Ectodermal cell (in vitro differentiated cells): ENCODE measurements around the gene CEP83.

Experiments used
- H3K27ac ChIP-seq: 2 replicates; pipeline ENCODE4 v1.7.0; 2013; ENCODE audit warnings: mild to moderate bottlenecking, low read depth, low read length; ENCODE audit not compliant: insufficient read depth, poor library complexity, severe bottlenecking
- H3K27me3 ChIP-seq: 2 replicates; pipeline ENCODE4 v1.7.0; 2013; ENCODE audit warnings: mild to moderate bottlenecking, low read length; ENCODE audit not compliant: insufficient read depth, control insufficient read depth, poor library complexity, severe bottlenecking
- H3K36me3 ChIP-seq: one replicate; pipeline ENCODE4 v1.7.0; 2013; ENCODE audit warnings: low read length; ENCODE audit not compliant: control insufficient read depth, insufficient read depth
- H3K4me1 ChIP-seq: one replicate; pipeline ENCODE4 v1.7.0; 2013; ENCODE audit warnings: low read length; ENCODE audit not compliant: control insufficient read depth, insufficient read depth
- H3K4me3 ChIP-seq: 2 replicates; pipeline ENCODE4 v1.7.0; 2013; ENCODE audit warnings: low read depth, low read length, control low read depth; ENCODE audit not compliant: insufficient read depth
- H3K9me3 ChIP-seq: 2 replicates; pipeline ENCODE4 v1.7.0; 2013; ENCODE audit warnings: mild to moderate bottlenecking, low read length, moderate library complexity; ENCODE audit not compliant: control insufficient read depth
- WGBS, 2 experiments: methylation state at CpG; one replicate each; pipeline ENCODE4 v1.1.7; 2013; ENCODE audit warnings: missing lambda C conversion rate in 2 of 2; 5-methylcytosine and 5-hydroxymethylcytosine counted together

The CEP83 gene

DNA sequence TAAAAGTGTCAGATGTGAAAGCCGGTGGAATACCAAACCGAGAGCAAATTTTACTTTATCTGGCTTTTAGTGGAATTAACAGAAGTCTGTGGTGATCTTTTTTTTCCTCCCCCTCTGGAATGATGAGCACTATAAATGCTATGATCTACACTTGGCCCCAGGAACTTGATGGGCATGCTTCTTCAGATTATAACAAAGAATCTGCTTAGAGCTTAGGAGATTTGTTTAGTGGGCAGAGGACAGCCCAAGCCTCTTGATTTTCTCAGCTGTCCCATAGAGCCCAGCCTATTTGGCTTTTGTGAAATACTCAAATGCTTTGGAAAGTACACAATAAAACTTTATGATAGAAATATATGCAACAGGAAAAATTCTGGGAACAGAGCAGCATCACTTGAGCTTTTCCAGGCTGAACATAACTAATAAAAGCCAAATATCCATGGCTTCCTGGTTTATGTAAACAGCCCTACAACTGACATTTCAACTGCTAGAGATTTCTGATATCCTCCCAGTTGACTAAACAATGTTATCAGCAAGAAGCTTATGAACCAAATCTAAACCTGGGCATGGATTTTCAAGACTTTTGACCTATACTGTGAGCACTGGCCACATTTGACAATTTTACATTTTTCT is 161.7 kb downstream of the CEP83 start:
- Histone ChIP-seq H3K4me1 (no peaks in the 10 kb centered on the region), H3K9me3 (no peaks in the 10 kb centered on the region), H3K27me3 (no peaks in the 10 kb centered on the region), H3K4me3 (no peak overlapping the region), H3K27ac (no peak overlapping the region), H3K36me3 (no peaks in the 10 kb centered on the region)
- 100% methylated on average over 2 of the region's 2 CpGs for WGBS, 2 experiments

DNA sequence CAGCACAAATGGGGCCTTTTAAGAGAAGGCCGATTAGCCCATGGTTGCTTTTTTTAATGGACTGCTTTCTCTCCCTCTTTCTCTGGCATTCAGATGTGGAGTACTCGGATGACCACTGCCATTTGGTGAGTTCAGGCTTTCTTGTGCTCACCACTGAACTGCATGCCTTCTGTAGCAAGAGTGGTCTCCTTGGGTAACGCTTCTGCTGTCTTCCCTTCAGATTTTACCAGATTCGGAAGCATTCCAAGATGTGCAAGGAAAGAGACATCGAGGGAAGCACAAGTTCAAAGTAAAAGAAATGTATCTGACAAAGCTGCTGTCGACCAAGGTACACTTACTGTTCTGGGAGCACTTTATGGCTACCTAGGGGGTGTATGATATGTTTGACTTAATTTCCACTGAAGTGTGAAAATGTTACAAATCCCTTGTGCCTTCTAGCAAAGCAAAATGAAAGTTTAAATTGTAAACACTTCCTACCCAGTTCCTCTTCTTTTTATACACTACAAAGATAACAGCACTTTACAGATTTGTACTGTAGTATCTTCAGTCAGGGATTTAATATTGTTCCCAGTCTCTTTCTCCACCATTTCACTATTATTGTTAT is 162.5 kb downstream of the CEP83 start:
- Histone ChIP-seq H3K4me1 (no peaks in the 10 kb centered on the region), H3K36me3 (no peaks in the 10 kb centered on the region), H3K27ac (no peak overlapping the region), H3K4me3 (no peak overlapping the region), H3K27me3 (no peaks in the 10 kb centered on the region), H3K9me3 (no peaks in the 10 kb centered on the region)
- 93 to 97% methylated on average over 6 of the region's 6 CpGs for WGBS, 2 experiments

DNA sequence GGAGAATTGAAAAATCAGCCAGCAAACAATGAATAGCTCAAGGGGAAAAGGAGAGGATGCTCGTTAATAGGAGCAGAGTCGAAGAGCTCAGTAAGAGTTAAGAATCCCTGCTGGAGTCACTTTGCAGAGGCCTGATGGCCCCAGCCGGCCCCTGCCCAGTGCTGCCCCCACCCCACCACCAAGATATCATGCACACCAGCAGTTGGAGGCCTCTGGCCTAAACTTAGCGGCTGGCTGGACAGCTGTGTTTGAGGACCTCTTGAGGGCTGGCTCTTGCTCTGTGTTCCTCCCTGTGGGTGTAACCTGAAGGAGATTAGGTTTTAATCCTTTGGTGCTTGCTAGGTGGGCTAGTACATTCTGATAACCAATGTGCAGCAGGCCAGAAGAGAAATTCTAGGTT is 169.3 kb downstream of the CEP83 start:
- Histone ChIP-seq H3K27ac (no peak overlapping the region), H3K36me3 (no peaks in the 10 kb centered on the region), H3K4me3 (no peak overlapping the region), H3K27me3 (no peaks in the 10 kb centered on the region), H3K9me3 (no peaks in the 10 kb centered on the region), H3K4me1 (peaks cover 24% of the 10 kb centered on the region)
- 54 to 58% methylated on average over 4 of the region's 4 CpGs for WGBS, 2 experiments

DNA sequence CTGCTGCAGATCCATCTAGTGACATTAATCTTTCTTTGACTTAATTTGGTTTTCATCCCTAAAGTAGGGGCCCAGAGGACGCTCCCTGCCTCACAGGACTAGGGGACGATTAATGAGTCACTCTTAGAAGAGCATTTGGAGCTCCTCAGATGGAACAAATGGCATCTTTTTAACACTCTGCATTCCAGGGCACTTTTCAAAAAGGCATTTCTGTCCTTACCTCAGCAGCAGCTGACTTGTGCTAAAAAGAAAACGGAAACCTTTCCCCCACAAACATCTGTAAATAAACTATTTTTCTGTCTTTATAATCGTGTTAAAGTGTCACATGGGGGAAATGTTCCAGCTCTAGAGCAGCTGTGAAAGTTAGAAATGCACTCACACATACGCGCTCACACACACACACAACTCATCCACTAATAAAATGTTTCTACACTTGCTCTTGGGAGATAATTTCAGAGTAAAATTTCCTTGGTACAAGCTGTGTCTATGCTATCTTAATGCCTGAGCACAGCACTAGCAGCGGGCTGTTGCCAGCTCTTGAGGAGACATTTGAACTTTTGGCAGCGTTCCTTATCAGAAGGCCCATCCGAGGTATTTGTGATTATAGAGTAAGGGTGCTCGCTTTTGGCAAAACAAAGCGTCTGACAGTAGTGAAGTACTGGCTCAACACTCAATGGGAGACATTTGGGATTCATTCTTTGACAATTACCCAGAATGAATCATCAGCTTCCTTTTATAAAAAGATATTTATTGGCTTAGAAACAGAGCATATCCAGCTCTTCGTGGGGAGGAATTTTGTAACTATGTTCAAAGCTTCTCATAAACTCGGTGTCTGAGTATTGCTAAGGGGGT is 170.0 kb downstream of the CEP83 start:
- no peaks in the 10 kb centered on the region for H3K9me3 ChIP-seq
- H3K27ac ChIP-seq, result no peak overlapping the region
- H3K4me3 ChIP-seq, result no peak overlapping the region
- no peaks in the 10 kb centered on the region for H3K36me3 ChIP-seq
- 80 to 85% methylated on average over 12 to 13 of the region's 13 CpGs for WGBS, 2 experiments
- H3K27me3 ChIP-seq, result no peaks in the 10 kb centered on the region
- H3K4me1 ChIP-seq, result peaks cover 24% of the 10 kb centered on the region

DNA sequence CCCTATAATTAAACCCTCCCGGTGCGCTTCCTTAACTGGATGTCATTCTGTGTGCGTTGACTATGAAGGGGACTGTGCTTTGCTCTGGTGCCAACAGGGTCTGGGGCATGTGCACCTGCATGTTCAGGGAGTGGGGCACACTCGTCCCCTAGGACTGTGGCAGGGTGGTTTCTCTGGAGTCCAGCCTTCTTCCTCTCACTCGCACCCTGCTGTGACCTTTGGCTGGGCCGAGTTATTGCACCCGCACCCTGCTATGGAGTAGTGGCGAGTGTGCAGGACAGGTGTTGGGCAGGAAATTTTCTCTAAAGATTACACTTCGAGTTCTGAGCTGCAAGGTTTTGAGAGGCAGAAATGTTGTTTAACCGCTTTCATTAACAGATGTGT is 172.4 kb downstream of the CEP83 start:
- WGBS, 2 experiments, result 91% methylated on average over 10 of the region's 10 CpGs
- Histone ChIP-seq H3K27me3 (no peaks in the 10 kb centered on the region), H3K27ac (no peak overlapping the region), H3K36me3 (no peaks in the 10 kb centered on the region), H3K4me1 (peaks cover 24% of the 10 kb centered on the region), H3K4me3 (no peak overlapping the region), H3K9me3 (no peaks in the 10 kb centered on the region)

DNA sequence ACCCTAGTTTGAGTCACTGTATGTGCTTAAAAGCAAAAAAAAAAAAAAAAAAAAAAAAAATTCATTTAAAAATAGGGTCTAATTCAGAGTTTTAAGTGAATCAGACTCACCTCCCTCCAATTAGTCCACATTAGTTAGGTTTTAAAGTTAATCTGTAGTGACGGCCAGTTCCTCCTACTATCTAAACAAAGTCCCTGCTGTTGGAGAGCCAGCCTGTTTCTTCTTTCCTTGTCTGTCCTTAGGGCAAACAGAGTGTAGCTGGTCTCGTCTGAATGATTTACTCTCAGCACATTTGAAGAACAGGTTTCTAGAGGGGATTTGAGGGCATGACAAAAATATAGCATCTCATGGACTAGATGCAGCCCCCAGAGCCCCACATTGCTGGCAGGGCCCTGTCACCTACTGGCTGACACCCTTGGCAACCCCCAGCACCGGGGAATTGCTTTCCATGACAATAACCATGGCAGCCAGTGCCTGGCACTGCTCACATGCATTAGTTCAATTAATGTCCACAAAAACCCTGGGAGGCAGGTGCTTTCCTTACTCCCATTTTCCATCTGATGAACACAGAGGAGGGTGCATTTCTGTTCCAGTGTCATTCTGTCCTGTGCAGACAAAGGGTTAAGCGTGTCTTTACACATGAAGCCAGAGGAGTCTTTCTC is 173.0 kb downstream of the CEP83 start:
- Histone ChIP-seq H3K27ac (no peak overlapping the region), H3K4me3 (no peak overlapping the region), H3K36me3 (no peaks in the 10 kb centered on the region), H3K27me3 (no peaks in the 10 kb centered on the region), H3K4me1 (peaks cover 24% of the 10 kb centered on the region), H3K9me3 (no peaks in the 10 kb centered on the region)
- 65 to 81% methylated on average over 4 of the region's 4 CpGs for WGBS, 2 experiments

DNA sequence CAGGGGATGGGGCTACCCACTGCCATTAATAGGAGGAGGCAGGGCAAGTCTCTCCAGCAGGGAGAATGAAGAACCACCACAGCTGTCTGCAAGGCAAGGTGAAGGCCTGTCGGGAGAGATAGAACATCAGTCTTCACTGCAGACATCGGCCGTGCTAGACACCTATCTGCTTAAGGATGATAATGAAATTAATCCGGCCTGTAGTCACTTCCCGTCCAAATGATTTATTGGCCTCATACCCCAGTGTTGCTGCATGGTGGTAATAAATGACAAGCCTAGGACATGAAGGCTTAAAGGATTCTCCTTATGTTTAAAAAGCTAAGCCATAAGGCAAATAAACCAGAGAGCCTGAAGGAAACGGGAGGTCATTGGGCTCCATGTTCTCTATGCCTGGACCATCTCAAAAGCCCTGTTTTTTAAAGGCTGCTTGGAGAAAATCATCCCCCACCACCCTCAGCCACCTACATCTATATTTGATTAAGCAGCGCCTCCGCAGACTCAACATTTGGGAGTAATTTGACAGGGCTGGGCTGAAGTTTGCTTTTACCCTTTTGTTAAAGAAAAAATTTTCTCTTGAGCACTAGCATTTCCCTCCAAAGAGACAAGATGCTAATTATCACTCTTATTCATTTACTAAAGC is 173.6 kb downstream of the CEP83 start:
- no peaks in the 10 kb centered on the region for H3K27me3 ChIP-seq
- H3K36me3 ChIP-seq, result no peaks in the 10 kb centered on the region
- WGBS, 2 experiments, result 94 to 95% methylated on average over 8 of the region's 8 CpGs
- no peaks in the 10 kb centered on the region for H3K9me3 ChIP-seq
- no peak overlapping the region for H3K27ac ChIP-seq
- no peak overlapping the region for H3K4me3 ChIP-seq
- H3K4me1 ChIP-seq, result peaks cover 24% of the 10 kb centered on the region

DNA sequence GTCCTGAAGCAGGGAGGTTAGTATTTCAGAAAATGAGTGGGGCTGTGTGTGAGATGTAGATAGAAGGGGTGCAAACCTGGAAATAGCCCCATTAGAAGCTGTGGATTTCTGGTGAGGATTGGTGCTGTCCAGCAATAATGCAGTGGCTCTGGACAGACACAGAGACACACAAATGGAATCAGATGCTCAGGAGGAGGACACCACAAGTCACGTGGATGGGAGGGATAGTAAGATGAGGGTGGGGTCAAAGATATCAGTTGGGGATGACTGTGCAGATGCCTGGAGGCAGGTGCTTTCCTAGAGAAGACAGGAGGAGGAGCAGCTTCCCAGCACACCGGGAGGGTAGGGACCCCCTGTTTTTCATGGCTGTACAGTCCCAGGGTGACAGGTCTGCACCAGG is 174.8 kb downstream of the CEP83 start:
- Histone ChIP-seq H3K4me3 (no peak overlapping the region), H3K36me3 (no peaks in the 10 kb centered on the region), H3K27me3 (no peaks in the 10 kb centered on the region), H3K9me3 (no peaks in the 10 kb centered on the region), H3K4me1 (peaks cover 17% of the 10 kb centered on the region), H3K27ac (no peak overlapping the region)
- 89 to 95% methylated on average over 2 of the region's 2 CpGs for WGBS, 2 experiments

DNA sequence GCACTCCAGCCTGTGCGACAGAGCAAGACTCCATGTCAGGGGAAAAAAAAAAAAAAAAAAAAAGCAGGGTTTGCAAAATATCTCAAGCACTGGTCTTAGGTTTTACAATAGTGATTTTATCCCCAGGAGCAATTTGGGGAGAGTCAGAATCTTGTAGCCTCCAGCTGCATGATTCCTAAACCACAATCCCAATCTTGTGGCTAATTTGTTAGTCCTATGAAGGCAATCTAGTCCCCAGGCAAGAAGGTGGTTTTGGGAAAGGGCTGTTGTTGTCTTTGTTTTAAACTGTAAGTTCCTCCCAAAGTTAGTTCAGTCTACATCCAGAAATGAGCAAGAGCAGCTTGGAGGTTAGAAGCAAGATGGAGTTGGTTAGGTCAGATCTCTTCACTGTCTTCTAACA is 175.6 kb downstream of the CEP83 start:
- peaks cover 9% of the 10 kb centered on the region for H3K4me1 ChIP-seq

More for the DNA sequence above, 175.6 kb downstream of the CEP83 start:
- Histone ChIP-seq H3K4me3 (no peak overlapping the region), H3K27ac (no peak overlapping the region), H3K36me3 (no peaks in the 10 kb centered on the region), H3K9me3 (no peaks in the 10 kb centered on the region), H3K27me3 (no peaks in the 10 kb centered on the region)
- 95 to 100% methylated on average over 1 of the region's 1 CpG for WGBS, 2 experiments
